BLaER1 treated with 17β-estradiol and CSF1 and Interleukin-3, amounts not matched to agents 10 nM and 100 nM (cell line): ENCODE data around the gene ARHGAP8.
A peak's percentile ranks its signal among the peaks of the same experiment; 100 is the strongest.
"Not testable (repeated sequence)": the region's sequence is repeated elsewhere in the genome, so short reads cannot be mapped to it uniquely, and the experiment has no call there.

Source experiments
- H3K27ac ChIP-seq, 11 experiments: shearing (Covaris generic); formaldehyde crosslinking; 2 replicates each; pipeline ENCODE4 v1.8.1; 2022
- H3K27me3 ChIP-seq, 11 experiments: shearing (Covaris generic); formaldehyde crosslinking; 2 replicates each; pipeline ENCODE4 v1.8.1; 2022
- H3K36me3 ChIP-seq, 11 experiments: shearing (Covaris generic); formaldehyde crosslinking; 2 replicates each; pipeline ENCODE4 v1.8.1; 2022
- H3K4me1 ChIP-seq, 10 experiments: shearing (Covaris generic); formaldehyde crosslinking; 2 replicates each; pipeline ENCODE4 v1.8.1; 2022
- H3K4me2 ChIP-seq, 11 experiments: shearing (Covaris generic); formaldehyde crosslinking; 2 replicates each; pipeline ENCODE4 v1.8.1; 2022
- H3K4me3 ChIP-seq, 10 experiments: shearing (Covaris generic); formaldehyde crosslinking; 2 replicates each; pipeline ENCODE4 v1.8.1; 2022
- H3K9ac ChIP-seq, 11 experiments: shearing (Covaris generic); formaldehyde crosslinking; 2 replicates each; pipeline ENCODE4 v1.8.1; 2022
- H3K9me3 ChIP-seq, 11 experiments: shearing (Covaris generic); formaldehyde crosslinking; replicated peaks in 1 of 11; 2 replicates each; pipeline ENCODE4 v1.8.1; 2022
- H4K20me1 ChIP-seq, 11 experiments: shearing (Covaris generic); formaldehyde crosslinking; 2 replicates each; pipeline ENCODE4 v1.8.1; 2022
- Cebpa-rat ChIP-seq, 11 experiments: shearing (Covaris generic); IDR thresholded peaks; 2 replicates each; pipeline ENCODE4 v1.8.1; 2022

Gene ARHGAP8

DNA sequence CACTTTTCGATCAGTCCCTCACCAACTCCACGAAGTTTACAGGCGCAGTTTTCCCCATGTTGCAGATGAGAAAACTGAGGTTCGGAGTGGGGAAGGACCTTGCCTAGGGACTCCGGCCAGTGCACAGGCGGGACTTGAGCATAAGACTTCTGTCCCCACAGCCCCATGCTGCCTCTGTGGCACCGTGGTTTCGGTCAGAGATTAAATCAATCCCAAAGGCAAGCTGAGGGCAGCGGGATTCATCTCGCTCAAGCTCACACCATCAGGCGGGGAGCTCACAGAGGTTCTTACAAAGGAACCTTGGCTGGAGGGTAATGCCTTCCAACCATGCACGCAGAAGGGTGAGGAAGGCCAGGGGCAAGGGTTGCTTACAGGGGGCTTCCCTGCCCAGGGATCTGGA is 141.9 kb downstream of the ARHGAP8 start:
- Histone ChIP-seq H3K9ac (no peak overlapping the region), H3K4me3 (no peak overlapping the region), H3K36me3 (no peaks in the 10 kb centered on the region), H4K20me1 (peaks cover 0 to 9% (median 0%) of the 10 kb centered on the region in 11 experiments; a peak in 2 of 22 replicates), H3K27ac (no peak overlapping the region), H3K4me2 (no peak overlapping the region), H3K27me3 (no peaks in the 10 kb centered on the region), H3K9me3 (no peaks in the 10 kb centered on the region), H3K4me1 (peaks cover 0 to 4% (median 0%) of the 10 kb centered on the region in 10 experiments; a peak in 4 of 20 replicates)
- no peak for TF ChIP-seq Cebpa-rat (IDR thresholded peaks at IDR 0.05)

DNA sequence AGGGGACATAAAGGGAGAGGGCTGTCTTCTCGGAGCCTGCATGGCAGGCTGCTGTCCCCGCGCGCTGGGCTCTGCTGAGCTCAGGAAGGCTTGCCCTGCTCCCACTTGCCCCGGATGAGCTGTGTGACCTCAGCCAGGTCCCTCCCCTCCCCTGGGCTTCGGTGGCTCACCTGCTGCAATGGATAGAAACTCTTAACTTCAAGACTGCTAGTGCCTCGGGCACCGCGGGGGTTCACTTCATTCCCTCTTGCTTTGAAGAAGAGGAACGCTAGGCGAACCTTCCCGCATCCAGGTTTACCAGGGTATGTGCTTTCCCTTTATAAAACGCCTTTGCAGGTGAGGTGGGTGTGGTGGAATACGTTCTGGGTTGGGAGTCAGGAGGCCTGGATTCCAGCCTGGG is 142.4 kb downstream of the ARHGAP8 start:
- H3K27ac ChIP-seq: no peak overlapping the region
- no peak overlapping the region for H3K9ac ChIP-seq

DNA sequence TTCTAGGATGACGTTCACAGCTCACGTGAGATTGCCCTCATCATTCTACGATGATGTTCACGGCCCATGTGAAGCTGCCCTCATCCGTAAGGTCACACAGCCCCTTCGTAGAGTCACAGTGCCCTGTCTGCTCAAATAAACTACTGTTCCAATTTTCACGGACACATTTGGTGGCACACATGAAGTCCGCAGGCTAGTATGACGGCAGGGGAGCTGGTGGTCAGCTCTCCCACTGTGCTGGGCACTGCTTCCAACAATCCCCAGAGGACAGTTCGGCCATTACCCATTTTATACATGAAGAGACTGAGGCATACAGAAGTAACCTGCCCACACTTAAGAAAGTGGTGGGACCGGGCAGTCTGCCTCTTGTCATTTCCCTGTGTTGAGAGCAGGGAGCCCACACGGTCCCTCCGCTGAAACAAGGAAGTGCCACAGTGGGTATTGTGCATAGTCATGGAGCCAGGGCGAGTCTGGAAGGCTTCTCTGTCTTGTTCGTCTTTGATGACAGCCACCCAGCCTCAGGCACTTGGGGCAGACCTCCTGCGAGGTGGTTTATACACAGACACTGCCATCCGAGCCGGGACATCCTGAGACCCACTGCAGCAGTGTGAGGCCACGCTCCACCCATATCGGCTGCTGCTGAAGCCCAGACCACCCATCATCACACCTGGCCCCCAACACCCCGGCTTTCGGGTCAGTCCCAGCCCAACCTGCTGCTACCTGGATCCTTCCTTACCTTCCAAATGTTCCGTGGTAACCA is 143.1 kb downstream of the ARHGAP8 start:
- Histone ChIP-seq H4K20me1 (peaks cover 0 to 8% (median 0%) of the 10 kb centered on the region in 11 experiments; a peak in 1 of 22 replicates), H3K27me3 (no peaks in the 10 kb centered on the region), H3K9ac (no peak overlapping the region), H3K4me3 (no peak overlapping the region), H3K36me3 (no peaks in the 10 kb centered on the region), H3K9me3 (peaks cover 1 to 8% (median 5%) of the 10 kb centered on the region in 11 experiments; a peak in 19 of 22 replicates), H3K4me1 (peaks cover 0 to 4% (median 0%) of the 10 kb centered on the region in 10 experiments; a peak in 4 of 20 replicates), H3K4me2 (no peak overlapping the region), H3K27ac (no peak overlapping the region)
- TF ChIP-seq Cebpa-rat (IDR thresholded peaks at IDR 0.05): no peak

More for the DNA sequence above, 142.4 kb downstream of the ARHGAP8 start:
- Histone ChIP-seq H3K4me3 (no peak overlapping the region), H3K36me3 (no peaks in the 10 kb centered on the region), H4K20me1 (peaks cover 0 to 9% (median 0%) of the 10 kb centered on the region in 11 experiments; a peak in 2 of 22 replicates), H3K27me3 (no peaks in the 10 kb centered on the region), H3K9me3 (peaks cover 0 to 1% (median 0%) of the 10 kb centered on the region in 11 experiments; a peak in 2 of 22 replicates), H3K4me2 (no peak overlapping the region), H3K4me1 (peaks cover 0 to 4% (median 0%) of the 10 kb centered on the region in 10 experiments; a peak in 4 of 20 replicates)
- TF ChIP-seq Cebpa-rat (IDR thresholded peaks at IDR 0.05): no peak

DNA sequence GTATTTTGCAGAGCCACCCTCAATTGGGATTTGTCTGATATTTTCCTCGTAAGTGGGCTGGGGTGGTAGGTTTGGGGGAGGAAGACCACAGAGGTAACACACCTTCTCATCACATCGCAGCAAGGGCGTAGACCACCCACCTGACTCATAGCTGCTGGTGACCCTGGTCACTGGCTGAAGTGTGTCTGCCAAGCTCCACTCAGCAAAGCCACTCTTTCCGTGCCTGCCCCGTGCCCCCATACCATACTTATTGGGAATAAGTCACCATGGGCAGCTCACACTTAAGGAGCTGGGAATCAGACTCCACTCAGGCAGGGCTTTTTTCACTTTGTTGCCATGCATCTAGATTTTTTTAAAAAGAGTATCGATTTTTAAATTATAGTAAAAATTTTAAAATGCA is 145.9 kb downstream of the ARHGAP8 start:
- Histone ChIP-seq H4K20me1 (no peaks in the 10 kb centered on the region; a peak in 1 of 22 replicates), H3K4me3 (no peak overlapping the region), H3K27ac (no peak overlapping the region), H3K4me2 (no peak overlapping the region), H3K9ac (no peak overlapping the region), H3K36me3 (peaks cover 0 to 8% (median 0%) of the 10 kb centered on the region in 11 experiments; a peak in 3 of 22 replicates), H3K27me3 (no peaks in the 10 kb centered on the region), H3K4me1 (peaks cover 0 to 4% (median 0%) of the 10 kb centered on the region in 10 experiments; a peak in 1 of 20 replicates), H3K9me3 (peaks cover 20 to 31% (median 26%) of the 10 kb centered on the region in 11 experiments)
- no peak for TF ChIP-seq Cebpa-rat (IDR thresholded peaks at IDR 0.05)

DNA sequence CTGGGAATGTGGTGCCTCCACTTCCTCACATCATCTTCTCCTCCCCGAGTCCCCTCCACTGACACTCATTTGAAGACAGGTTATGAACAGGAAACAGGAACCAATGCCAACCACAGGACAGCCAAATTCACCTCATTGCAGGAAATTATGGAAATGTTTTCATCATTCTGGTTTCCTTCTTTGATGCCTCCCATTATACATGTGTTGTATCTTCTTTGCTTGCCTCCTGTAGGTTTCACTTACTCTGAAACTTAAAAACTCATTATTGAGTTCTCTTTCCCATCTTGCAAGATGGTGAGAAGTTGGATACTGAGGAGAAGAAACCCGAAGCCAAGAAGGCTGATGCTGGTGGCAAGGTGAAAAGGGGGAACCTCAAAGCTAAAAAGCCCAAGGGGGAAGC is 148.9 kb downstream of the ARHGAP8 start:
- no peak overlapping the region for H3K4me2 ChIP-seq
- no peaks in the 10 kb centered on the region for H3K27me3 ChIP-seq
- H3K27ac ChIP-seq: no peak overlapping the region
- H3K4me3 ChIP-seq: peak overlapping the region in 1 of 10 experiments; percentile 15; a peak in 1 of 20 replicates
- no peak overlapping the region for H3K9ac ChIP-seq
- TF ChIP-seq Cebpa-rat (IDR thresholded peaks at IDR 0.05): no peak
- peaks cover 0 to 8% (median 0%) of the 10 kb centered on the region in 11 experiments; a peak in 3 of 22 replicates for H3K36me3 ChIP-seq
- H3K9me3 ChIP-seq: peaks cover 20 to 31% (median 26%) of the 10 kb centered on the region in 11 experiments
- peaks cover under 1 to 5% (median 3%) of the 10 kb centered on the region in 10 experiments; a peak in 19 of 20 replicates for H3K4me1 ChIP-seq
- no peaks in the 10 kb centered on the region for H4K20me1 ChIP-seq

DNA sequence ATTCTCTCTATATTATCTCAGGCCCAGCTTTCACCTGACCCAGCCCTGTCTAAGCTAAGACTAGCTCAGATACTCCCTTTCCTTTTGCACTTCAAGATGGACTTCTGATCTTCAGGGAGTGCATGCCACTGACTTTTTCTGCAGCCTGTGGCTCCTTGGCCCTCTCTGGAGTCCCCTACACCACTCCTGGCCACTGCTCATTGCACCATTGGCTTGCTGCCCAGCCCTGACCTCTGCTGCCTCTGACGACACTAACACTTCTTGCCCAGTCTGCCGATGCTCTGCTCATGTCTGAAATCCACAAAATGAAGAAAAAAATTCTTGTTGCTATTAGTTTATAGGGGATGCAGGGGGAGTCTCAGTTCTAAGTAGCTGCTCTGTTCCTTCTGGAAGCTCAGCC is 150.8 kb downstream of the ARHGAP8 start:
- H3K27ac ChIP-seq, H3K27me3 ChIP-seq, H3K36me3 ChIP-seq, H3K4me3 ChIP-seq, H3K4me2 ChIP-seq, H3K9ac ChIP-seq, H4K20me1 ChIP-seq: not testable (repeated sequence)
- H3K9me3 ChIP-seq: peaks cover 20 to 31% (median 26%) of the 10 kb centered on the region in 11 experiments
- H3K4me1 ChIP-seq: peaks cover 8 to 14% (median 10%) of the 10 kb centered on the region in 10 experiments

DNA sequence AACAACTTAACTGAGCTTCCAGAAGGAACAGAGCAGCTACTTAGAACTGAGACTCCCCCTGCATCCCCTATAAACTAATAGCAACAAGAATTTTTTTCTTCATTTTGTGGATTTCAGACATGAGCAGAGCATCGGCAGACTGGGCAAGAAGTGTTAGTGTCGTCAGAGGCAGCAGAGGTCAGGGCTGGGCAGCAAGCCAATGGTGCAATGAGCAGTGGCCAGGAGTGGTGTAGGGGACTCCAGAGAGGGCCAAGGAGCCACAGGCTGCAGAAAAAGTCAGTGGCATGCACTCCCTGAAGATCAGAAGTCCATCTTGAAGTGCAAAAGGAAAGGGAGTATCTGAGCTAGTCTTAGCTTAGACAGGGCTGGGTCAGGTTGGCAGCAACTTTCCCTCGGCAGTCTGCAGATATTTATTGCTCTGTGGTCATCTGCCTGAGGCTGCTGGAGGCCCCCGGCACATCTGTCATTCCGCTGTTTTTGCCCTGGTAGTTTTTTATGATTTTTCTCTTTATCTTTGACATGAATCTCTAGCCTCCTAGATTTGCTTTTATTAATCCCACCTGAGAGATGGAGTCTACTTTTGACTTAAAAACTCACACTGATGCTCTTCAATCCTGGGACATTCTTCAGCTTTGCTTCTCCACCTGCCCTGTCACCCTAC is 152.2 kb downstream of the ARHGAP8 start:
- H3K27me3 ChIP-seq, H3K36me3 ChIP-seq, H3K4me2 ChIP-seq, H3K27ac ChIP-seq, H3K9ac ChIP-seq, H4K20me1 ChIP-seq, H3K4me3 ChIP-seq: not testable (repeated sequence)
- peaks cover 21 to 31% (median 26%) of the 10 kb centered on the region in 11 experiments for H3K9me3 ChIP-seq
- peaks cover 8 to 14% (median 10%) of the 10 kb centered on the region in 10 experiments for H3K4me1 ChIP-seq

DNA sequence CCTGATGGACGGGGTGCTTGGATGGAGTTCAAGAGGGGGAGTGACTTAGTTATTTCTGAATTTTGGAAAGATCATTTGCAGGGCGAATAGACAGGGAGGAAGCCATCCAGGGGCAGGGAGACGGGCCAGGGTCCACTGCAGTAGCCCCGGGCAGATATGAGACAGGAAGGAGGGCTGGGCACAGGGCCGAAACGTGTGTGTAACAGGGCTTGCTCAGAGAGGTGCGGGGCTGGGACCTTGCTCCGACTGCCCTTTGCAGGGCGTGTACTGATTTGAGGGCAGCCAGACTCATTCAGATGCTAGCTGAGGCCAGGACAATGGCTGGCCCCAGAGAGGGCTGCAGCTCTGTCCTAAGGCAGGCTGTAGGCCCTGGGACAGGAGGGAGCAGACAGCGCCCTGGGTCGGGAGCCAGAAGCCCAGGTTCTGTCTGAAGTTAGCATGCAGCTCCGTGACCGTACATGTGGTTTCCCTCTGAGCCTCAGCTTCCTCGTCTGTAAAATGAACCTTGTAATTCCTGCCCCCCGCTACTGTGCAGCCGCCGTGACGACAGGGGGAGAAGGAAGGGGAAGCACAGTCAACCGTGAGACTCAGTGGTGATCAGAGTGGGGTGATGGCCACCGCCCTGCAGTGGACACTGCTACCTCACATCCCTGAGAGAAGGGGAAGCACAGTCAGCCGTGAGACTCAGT is 154.0 kb downstream of the ARHGAP8 start:
- H3K9me3 ChIP-seq: peaks cover 26 to 34% (median 29%) of the 10 kb centered on the region in 11 experiments
- H3K4me2 ChIP-seq: peak overlapping the region; percentile 23 to 69 (median 57); a peak in 21 of 22 replicates
- H3K36me3 ChIP-seq: peaks cover 0 to 14% (median 3%) of the 10 kb centered on the region in 11 experiments; a peak in 7 of 22 replicates
- no peak for TF ChIP-seq Cebpa-rat (IDR thresholded peaks at IDR 0.05)
- no peak overlapping the region for H3K4me3 ChIP-seq
- H3K4me1 ChIP-seq: peaks cover 8 to 14% (median 10%) of the 10 kb centered on the region in 10 experiments
- H4K20me1 ChIP-seq: no peaks in the 10 kb centered on the region; a peak in 1 of 22 replicates
- no peaks in the 10 kb centered on the region for H3K27me3 ChIP-seq
- H3K9ac ChIP-seq: no peak overlapping the region
- H3K27ac ChIP-seq: no peak overlapping the region
